Measurements from ENCODE around the gene UBA52. TPM values are rescaled to one million over a fixed set of nuclear protein-coding genes. Genes with fewer than 3 reads are reported as not detected.

The UBA52 gene
- total RNA-seq, 1 donor from 2014 or later = 625 TPM

DNA sequence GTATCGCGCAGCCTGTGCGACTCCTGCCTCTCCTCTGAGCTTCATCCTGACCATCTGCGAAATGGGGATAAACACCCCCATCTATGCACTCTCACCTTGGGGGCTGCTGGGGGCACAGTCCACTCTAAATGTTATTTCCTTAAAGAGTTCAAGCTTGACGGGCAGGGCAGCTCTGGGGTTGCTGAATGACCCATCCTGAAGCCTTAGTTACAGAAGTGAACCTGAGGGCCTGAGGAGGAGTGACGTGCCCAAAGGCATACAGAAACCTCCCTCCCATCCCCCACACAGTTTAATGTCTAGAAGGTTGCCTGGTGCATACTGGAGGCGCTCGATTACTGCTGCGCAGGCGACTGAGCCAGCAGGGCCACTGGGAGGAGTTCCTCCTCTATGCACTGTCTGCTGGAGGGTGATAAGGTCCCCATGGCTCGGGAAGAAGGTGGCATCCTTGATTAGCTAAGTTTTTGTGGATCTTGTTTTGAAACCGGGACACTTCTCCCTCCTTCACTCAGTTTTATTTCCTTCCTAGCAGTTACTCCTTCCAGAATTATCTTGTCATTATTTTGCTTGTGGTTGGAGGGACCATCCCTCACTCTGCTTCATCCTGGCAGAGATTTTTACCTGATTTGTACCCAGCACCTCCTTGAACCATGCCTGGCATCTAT lies 27.7 kb upstream of the UBA52 start:
- Histone ChIP-seq H3K4me1 (peaks cover 5% of the 10 kb centered on the region), H3F3A (ENCODE audit: low read depth) (peaks cover 12% of the 10 kb centered on the region), H3K27me3 (no peaks in the 10 kb centered on the region), H4K20me1 (ENCODE audit: low read depth) (peaks cover 10% of the 10 kb centered on the region), H3K36me3 (no peaks in the 10 kb centered on the region), H3K79me2 (ENCODE audit: low read depth) (peaks cover 21% of the 10 kb centered on the region), H3K4me3 (peak overlapping the region; percentile 87), H3K9ac (no peak overlapping the region), H3K27ac (no peak overlapping the region), H2AFZ (replicated peaks) (peak overlapping the region; percentile 70), H3K4me2 (peak overlapping the region; percentile 87), H3K9me3 (ENCODE audit: low read depth) (no peaks in the 10 kb centered on the region)
- Mint-ChIP-seq H3K9me3 (no peaks in the 10 kb centered on the region), H3K4me1 (peaks cover 17% of the 10 kb centered on the region), H3K4me3 (peak overlapping the region; percentile 91), H3K27ac (peak overlapping the region; percentile 82), H3K27me3 (ENCODE audit: insufficient read depth, low read depth) (peaks cover 10% of the 10 kb centered on the region), H3K36me3 (peaks cover 3% of the 10 kb centered on the region)
- TF ChIP-seq, protein P1, sequence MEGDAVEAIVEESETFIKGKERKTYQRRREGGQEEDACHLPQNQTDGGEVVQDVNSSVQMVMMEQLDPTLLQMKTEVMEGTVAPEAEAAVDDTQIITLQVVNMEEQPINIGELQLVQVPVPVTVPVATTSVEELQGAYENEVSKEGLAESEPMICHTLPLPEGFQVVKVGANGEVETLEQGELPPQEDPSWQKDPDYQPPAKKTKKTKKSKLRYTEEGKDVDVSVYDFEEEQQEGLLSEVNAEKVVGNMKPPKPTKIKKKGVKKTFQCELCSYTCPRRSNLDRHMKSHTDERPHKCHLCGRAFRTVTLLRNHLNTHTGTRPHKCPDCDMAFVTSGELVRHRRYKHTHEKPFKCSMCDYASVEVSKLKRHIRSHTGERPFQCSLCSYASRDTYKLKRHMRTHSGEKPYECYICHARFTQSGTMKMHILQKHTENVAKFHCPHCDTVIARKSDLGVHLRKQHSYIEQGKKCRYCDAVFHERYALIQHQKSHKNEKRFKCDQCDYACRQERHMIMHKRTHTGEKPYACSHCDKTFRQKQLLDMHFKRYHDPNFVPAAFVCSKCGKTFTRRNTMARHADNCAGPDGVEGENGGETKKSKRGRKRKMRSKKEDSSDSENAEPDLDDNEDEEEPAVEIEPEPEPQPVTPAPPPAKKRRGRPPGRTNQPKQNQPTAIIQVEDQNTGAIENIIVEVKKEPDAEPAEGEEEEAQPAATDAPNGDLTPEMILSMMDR (IDR thresholded peaks at IDR 0.05) = no peak
- TF ChIP-seq EZH2 (IDR thresholded peaks at IDR 0.05) (no peak), EZH2phosphoT487 (IDR thresholded peaks at IDR 0.05) (no peak)
- DNase-seq (ENCODE audit: low spot score) = peak; percentile 70

DNA sequence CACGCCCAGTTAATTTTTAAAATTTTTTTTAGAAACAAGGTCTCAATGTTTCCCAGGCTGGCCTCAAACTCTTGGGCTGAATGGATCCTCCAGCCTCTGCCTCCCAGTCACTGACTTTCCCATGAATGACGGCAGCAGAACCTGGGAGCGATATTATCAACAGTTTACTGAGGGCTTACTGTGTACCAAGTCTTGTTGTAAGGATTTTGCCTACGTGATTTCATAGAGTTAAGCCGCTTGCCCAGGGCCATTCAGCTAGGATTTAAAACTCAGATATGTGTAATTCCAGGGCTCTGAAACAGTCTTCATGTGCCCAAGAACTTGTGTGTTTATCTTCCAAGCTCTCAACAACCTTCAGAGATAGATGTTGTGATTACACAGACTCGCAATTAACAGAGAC lies 20.0 kb upstream of the UBA52 start:
- Mint-ChIP-seq H3K27ac (no peak overlapping the region), H3K4me1 (no peaks in the 10 kb centered on the region), H3K36me3 (no peaks in the 10 kb centered on the region), H3K9me3 (no peaks in the 10 kb centered on the region), H3K27me3 (ENCODE audit: insufficient read depth, low read depth) (peaks cover 4% of the 10 kb centered on the region), H3K4me3 (no peak overlapping the region)
- Histone ChIP-seq H3K79me2 (ENCODE audit: low read depth) (no peaks in the 10 kb centered on the region), H3K4me3 (no peak overlapping the region), H3K9ac (no peak overlapping the region), H3K27me3 (no peaks in the 10 kb centered on the region), H3K4me2 (no peak overlapping the region), H3K36me3 (no peaks in the 10 kb centered on the region), H2AFZ (replicated peaks) (no peak overlapping the region), H3K4me1 (no peaks in the 10 kb centered on the region), H3K9me3 (ENCODE audit: low read depth) (no peaks in the 10 kb centered on the region), H4K20me1 (ENCODE audit: low read depth) (no peaks in the 10 kb centered on the region), H3F3A (ENCODE audit: low read depth) (peaks cover 4% of the 10 kb centered on the region), H3K27ac (no peak overlapping the region)
- DNase-seq (ENCODE audit: low spot score) = no peak
- no peak for TF ChIP-seq EZH2phosphoT487 (IDR thresholded peaks at IDR 0.05)
- no peak for TF ChIP-seq EZH2 (IDR thresholded peaks at IDR 0.05)
- TF ChIP-seq, protein P1 (IDR thresholded peaks at IDR 0.05) = no peak

DNA sequence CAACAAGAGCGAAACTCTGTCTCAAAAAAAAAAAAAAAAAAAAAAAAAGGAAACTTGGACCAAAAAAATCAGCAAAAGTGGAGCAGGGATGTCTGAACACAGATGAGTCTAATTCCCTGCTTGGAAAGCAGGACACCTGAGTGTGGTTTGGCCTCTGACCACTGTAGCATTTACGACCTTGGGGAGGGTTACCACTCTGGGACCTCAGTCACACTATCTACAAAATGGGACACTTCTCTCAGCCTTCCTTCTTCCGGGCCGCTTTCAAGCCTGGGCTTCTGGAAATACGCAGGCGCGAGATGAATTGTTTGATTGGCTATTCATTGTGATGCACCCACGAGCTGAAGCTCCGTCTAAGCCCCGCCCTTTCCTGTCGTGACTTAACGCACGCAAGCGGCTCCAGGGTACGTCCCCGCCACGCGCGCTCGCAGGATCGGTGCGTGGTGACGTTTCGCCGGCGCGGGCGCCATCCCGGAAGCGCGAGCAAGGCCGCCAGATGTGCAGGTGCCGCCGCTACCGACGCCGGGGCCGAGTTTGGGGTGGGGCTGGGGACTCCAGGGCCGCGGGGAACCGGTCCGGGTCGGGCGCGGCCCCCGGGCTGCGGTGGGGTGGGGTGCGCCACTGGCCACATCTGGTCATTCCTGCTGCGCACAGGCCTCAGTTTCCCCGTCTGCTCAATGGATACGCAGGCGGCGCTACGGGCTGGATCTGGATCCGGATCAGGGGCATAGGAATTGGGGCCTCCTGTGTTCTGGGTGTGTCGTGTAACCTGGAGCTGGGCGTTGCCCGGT lies 14.1 kb upstream of the UBA52 start, which contains the start of gene KXD1:
Gene KXD1, plus strand, starts transcription at position 460 of the 791 bp plus-strand sequence. CDS start 4,187 bp downstream, outside the sequence.
- peak within 1 kb of the TSS; percentile 78 for H2AFZ ChIP-seq (replicated peaks)
- H3K27ac ChIP-seq = no peak within 1 kb of the TSS
- no peaks in the 10 kb centered on the region for H3K27me3 ChIP-seq
- no peaks in the 10 kb centered on the region for H3K9me3 ChIP-seq (ENCODE audit: low read depth)
- Mint-ChIP-seq H3K36me3 (no peaks in the 10 kb centered on the region), H3K4me3 (peak within 1 kb of the TSS; percentile 94), H3K27ac (peak within 1 kb of the TSS; percentile 78), H3K27me3 (ENCODE audit: insufficient read depth, low read depth) (no peaks in the 10 kb centered on the region), H3K4me1 (peaks cover 8% of the 10 kb centered on the region), H3K9me3 (no peaks in the 10 kb centered on the region)
- H3K4me1 ChIP-seq = no peaks in the 10 kb centered on the region
- peaks cover 20% of the 10 kb centered on the region for H3F3A ChIP-seq (ENCODE audit: low read depth)
- peaks cover 9% of the 10 kb centered on the region for H4K20me1 ChIP-seq (ENCODE audit: low read depth)
- peaks cover 29% of the 10 kb centered on the region for H3K79me2 ChIP-seq (ENCODE audit: low read depth)
- peak within 1 kb of the TSS; percentile 86 for H3K4me2 ChIP-seq
- TF ChIP-seq EZH2phosphoT487 (IDR thresholded peaks at IDR 0.05) = no peak
- TF ChIP-seq EZH2 (IDR thresholded peaks at IDR 0.05) = no peak
- TF ChIP-seq, protein P1 (IDR thresholded peaks at IDR 0.05) = no peak
- DNase-seq (ENCODE audit: low spot score) = peak; percentile 94
- H3K4me3 ChIP-seq = peak within 1 kb of the TSS; percentile 67
- peak within 1 kb of the TSS; percentile 47 for H3K9ac ChIP-seq
- H3K36me3 ChIP-seq = no peaks in the 10 kb centered on the region
